Gastroesophageal sphincter (tissue), 3 donors: ENCODE results near the gene WDR93.

Experiments used
- CTCF ChIP-seq, 4 experiments: fragments of 200-600 bp in 2 of 4; fragments of 450-650 bp in 2 of 4; sonication (generic) in 1 of 4; IDR thresholded peaks; one replicate each; pipeline ENCODE4 v1.5.1; 2017 to 2019; ENCODE audit warnings: antibody characterized with exemption in 4 of 4, mild to moderate bottlenecking in 2 of 4, moderate library complexity in 2 of 4
- EP300 ChIP-seq: sonication (generic); formaldehyde crosslinking; IDR thresholded peaks from one replicate; pipeline ENCODE4 v1.6.1; 2017; ENCODE audit warnings: antibody characterized with exemption, mild to moderate bottlenecking
- POLR2A ChIP-seq, 2 donors: fragments of 450-650 bp; IDR thresholded peaks; one replicate each; pipeline ENCODE4 v1.6.1; 2017; ENCODE audit warnings: antibody characterized with exemption in 2 of 2, mild to moderate bottlenecking in 2 of 2, moderate library complexity in 1 of 2
- POLR2AphosphoS5 ChIP-seq: sonication (generic); formaldehyde crosslinking; IDR thresholded peaks from one replicate; pipeline ENCODE4 v1.6.1; 2017; ENCODE audit warnings: antibody characterized with exemption

GRCh38 chr15:89787944-89788343, 97.3 kb downstream of the WDR93 start:
- TF ChIP-seq CTCF (IDR thresholded peaks at IDR 0.05) (no peak), POLR2A (IDR thresholded peaks at IDR 0.05) (no peak), POLR2AphosphoS5 (no peak), EP300 (no peak)
